ENCODE measurements around the gene CDK15. TPM values are rescaled to one million over a fixed set of nuclear protein-coding genes. Genes with fewer than 3 reads are reported as not detected.

CDK15 gene
- total and polyA plus RNA-seq, 4 donors: 0.22 to 0.55 (median 0.40) TPM

DNA sequence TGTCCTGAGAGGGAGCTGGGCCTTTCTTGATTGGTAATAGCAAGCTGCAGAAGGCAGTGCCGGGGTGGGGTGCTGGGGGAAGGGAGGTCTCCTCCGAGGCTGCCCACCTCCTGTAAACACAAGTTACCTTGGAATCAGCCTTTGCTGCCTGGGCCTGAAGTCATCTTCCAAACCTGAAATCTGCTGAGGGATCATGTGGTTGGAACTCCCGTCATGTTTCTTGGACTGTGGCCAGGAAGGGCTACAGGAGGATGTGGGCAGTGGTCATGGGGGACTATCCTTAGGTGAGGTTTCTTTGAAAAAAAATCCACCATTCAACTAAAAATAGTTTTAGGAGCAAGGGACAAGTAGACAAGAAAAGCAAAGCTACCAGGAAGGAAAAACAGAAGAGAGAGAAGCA, 74.2 kb downstream of the CDK15 start:
- Histone ChIP-seq H3K27ac (ENCODE audit: low read depth, low read length) (no peak overlapping the region), H3K27me3 (ENCODE audit: control insufficient read depth, insufficient read depth, low read length) (peaks cover 6% of the 10 kb centered on the region), H3K4me3 (ENCODE audit: low read depth, low read length) (no peak overlapping the region), H3K4me1 (ENCODE audit: control insufficient read depth, insufficient read depth, low read length) (peaks cover 17% of the 10 kb centered on the region), H3K9me3 (ENCODE audit: control insufficient read depth, insufficient read depth, low read length) (no peaks in the 10 kb centered on the region), H3K36me3 (ENCODE audit: control insufficient read depth, insufficient read depth, low read length) (no peaks in the 10 kb centered on the region)
- DNase-seq (ENCODE audit: low read depth in 4 of 6, low spot score in 6 of 6): no peak
- no CpG with 5 or more reads among the region's 3 CpGs for WGBS (ENCODE audit: insufficient coverage)

DNA sequence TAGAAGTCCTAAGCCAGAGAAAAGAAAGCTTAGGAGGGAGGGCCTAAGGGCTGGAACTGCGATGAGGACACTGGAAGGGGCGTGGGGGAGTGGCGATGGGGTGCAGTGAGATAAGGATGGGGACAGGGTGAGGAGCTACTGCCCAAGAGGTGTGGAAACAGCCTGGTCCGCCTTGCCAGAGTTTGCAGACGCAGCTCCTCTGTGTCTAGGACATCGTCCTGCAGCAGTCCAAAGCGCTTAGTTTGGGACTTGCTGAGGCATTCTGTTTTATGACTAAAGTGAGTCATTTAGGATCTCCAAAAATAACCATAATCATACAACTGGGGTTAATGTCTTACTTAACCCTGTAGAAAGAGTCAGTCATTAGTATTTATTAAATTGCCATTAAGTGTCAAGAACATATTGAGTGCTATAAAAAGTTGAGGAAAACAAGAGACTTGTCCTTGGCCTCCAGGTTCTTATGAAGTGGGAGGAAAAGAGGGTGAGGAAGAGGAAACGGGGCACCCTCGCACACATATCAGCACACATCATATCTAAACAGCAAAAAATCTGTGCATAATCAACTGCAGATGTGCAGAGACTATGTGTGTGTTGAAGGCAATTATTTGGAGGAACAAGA, 74.8 kb downstream of the CDK15 start:
- Histone ChIP-seq H3K36me3 (ENCODE audit: control insufficient read depth, insufficient read depth, low read length) (no peaks in the 10 kb centered on the region), H3K4me1 (ENCODE audit: control insufficient read depth, insufficient read depth, low read length) (peaks cover 17% of the 10 kb centered on the region), H3K9me3 (ENCODE audit: control insufficient read depth, insufficient read depth, low read length) (no peaks in the 10 kb centered on the region), H3K27ac (ENCODE audit: low read depth, low read length) (no peak overlapping the region), H3K27me3 (ENCODE audit: control insufficient read depth, insufficient read depth, low read length) (peaks cover 6% of the 10 kb centered on the region), H3K4me3 (ENCODE audit: low read depth, low read length) (no peak overlapping the region)
- WGBS (ENCODE audit: insufficient coverage): 81% methylated on average over 5 of the region's 9 CpGs
- DNase-seq (ENCODE audit: low read depth in 4 of 6, low spot score in 6 of 6): no peak

DNA sequence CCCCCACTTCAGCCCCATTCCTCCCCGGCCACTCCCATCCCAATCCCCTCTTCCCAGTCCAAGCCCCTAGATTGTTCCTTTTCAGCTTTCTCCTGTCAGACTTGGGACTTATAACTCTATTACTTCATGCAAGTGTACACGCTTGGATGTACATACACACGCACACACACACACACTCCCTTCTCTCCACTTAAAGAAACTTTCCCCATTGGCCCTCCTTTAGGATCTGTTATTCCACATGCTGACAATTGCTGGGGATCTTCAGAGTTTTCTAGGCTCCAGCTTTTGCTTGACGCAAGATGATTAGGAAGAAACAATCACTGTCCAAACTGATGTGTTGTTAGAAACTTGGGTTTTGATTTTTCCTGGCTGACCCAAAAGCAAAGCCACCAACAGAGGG, 75.4 kb downstream of the CDK15 start:
- Histone ChIP-seq H3K4me3 (ENCODE audit: low read depth, low read length) (no peak overlapping the region), H3K4me1 (ENCODE audit: control insufficient read depth, insufficient read depth, low read length) (peaks cover 17% of the 10 kb centered on the region), H3K9me3 (ENCODE audit: control insufficient read depth, insufficient read depth, low read length) (no peaks in the 10 kb centered on the region), H3K27ac (ENCODE audit: low read depth, low read length) (no peak overlapping the region), H3K36me3 (ENCODE audit: control insufficient read depth, insufficient read depth, low read length) (no peaks in the 10 kb centered on the region), H3K27me3 (ENCODE audit: control insufficient read depth, insufficient read depth, low read length) (peaks cover 6% of the 10 kb centered on the region)
- 85% methylated on average over 4 of the region's 4 CpGs for WGBS (ENCODE audit: insufficient coverage)
- DNase-seq (ENCODE audit: low read depth in 4 of 6, low spot score in 6 of 6): no peak

DNA sequence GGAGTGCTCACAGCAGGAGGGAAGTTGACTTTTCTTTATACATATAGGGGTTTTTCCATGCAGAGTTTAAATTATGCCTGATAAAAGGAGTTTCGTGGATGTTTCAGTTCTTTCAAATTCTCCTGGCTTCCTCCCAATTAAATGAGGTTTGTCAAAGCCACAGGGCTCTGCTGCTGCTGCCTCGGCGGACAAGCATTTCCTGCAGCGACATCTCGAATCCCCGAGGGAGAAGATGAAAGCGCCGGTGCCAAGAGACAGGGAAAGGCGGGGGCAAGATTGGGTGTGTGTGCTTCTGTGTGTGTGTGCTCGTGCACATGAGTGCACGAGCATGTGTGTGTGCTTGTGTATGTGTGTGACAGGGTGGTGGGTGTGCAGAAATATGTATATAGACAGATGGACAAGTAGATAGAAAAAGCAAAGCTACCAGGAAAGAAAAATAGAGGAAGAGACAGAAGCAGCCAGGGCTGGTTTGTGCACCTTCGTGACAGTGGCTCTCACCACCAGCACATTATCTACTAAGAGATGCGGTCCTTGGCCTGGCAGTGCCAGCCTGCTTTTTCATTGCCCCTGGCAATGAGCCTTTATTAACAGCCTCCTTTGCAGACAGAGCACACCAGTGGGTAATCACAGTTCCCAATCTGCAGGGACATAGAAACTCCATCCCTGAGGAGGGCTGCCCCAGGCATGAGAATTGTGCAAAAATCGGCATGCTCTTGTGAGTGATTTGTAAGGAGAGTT, 76.2 kb downstream of the CDK15 start:
- peaks cover 6% of the 10 kb centered on the region for H3K27me3 ChIP-seq (ENCODE audit: control insufficient read depth, insufficient read depth, low read length)
- H3K36me3 ChIP-seq (ENCODE audit: control insufficient read depth, insufficient read depth, low read length): no peaks in the 10 kb centered on the region
- DNase-seq (ENCODE audit: low read depth in 4 of 6, low spot score in 6 of 6): peak in 2 of 6 donors; percentile 52 to 67
- no peaks in the 10 kb centered on the region for H3K9me3 ChIP-seq (ENCODE audit: control insufficient read depth, insufficient read depth, low read length)
- H3K27ac ChIP-seq (ENCODE audit: low read depth, low read length): no peak overlapping the region
- H3K4me3 ChIP-seq (ENCODE audit: low read depth, low read length): no peak overlapping the region
- H3K4me1 ChIP-seq (ENCODE audit: control insufficient read depth, insufficient read depth, low read length): peaks cover 17% of the 10 kb centered on the region
- 6% methylated on average over 11 of the region's 14 CpGs for WGBS (ENCODE audit: insufficient coverage)

DNA sequence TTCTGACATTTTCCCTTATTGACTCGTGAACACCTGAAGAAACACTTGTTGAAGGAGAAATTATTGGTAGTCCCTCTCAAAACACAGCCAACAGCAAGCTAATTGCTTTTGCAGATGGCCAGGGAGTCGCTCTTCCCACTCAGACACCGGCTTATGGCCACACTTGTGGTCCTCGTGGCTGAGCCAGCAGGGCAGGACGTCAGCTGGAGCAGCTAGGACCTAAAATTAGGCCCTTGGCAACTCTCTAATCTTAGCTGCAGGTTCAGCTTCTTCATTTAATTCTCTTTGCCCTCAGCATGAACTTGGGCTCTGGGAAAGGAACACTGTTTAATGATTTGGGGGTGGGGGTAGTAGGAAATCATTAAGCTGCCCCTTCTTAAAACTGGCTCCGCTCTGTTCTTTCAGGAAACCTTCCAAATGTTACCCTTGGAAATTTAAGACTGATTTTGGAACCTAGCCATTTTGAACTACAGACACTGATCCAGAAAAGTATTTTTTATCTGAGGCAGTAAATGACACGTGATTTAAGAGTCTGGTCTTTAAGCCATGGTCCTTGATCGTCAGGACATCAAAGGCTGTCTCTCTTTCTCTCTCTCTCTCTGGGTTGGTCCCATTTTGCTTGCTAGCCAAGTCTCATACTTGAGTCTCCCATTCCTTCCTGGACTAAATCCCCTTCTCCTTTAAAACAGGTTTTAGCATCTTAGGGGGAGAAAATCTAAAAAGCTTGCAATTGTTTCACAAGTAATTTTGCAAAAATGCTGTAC, 77.5 kb downstream of the CDK15 start:
- WGBS (ENCODE audit: insufficient coverage): 44% methylated on average over 5 of the region's 8 CpGs
- H3K4me1 ChIP-seq (ENCODE audit: control insufficient read depth, insufficient read depth, low read length): peaks cover 17% of the 10 kb centered on the region
- peak overlapping the region; percentile 64 for H3K27ac ChIP-seq (ENCODE audit: low read depth, low read length)
- no peaks in the 10 kb centered on the region for H3K36me3 ChIP-seq (ENCODE audit: control insufficient read depth, insufficient read depth, low read length)
- no peaks in the 10 kb centered on the region for H3K9me3 ChIP-seq (ENCODE audit: control insufficient read depth, insufficient read depth, low read length)
- peaks cover 10% of the 10 kb centered on the region for H3K27me3 ChIP-seq (ENCODE audit: control insufficient read depth, insufficient read depth, low read length)
- DNase-seq (ENCODE audit: low read depth in 4 of 6, low spot score in 6 of 6): peak in 2 of 6 donors; percentile 55 to 67
- H3K4me3 ChIP-seq (ENCODE audit: low read depth, low read length): no peak overlapping the region

DNA sequence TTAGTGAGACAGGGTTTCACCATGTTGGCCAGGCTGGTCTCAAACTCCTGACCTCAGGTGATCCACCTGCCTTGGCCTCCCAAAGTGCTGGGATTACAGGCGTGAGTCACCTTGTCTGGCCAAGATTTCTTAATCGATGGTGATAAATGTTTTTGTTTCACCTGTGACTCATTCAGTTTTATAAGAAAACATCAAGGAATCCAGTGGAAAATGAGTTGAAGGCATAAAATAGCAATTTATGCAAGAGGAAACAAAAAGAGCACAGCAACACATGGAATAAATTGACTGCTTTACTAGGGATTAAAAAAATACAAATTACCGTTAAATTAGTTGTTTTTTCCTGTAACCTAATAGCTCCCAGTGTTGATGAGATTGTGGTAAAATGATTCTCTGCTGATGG, 80.2 kb downstream of the CDK15 start:
- Histone ChIP-seq H3K4me1 (ENCODE audit: control insufficient read depth, insufficient read depth, low read length) (peaks cover 13% of the 10 kb centered on the region), H3K27ac (ENCODE audit: low read depth, low read length) (no peak overlapping the region), H3K9me3 (ENCODE audit: control insufficient read depth, insufficient read depth, low read length) (no peaks in the 10 kb centered on the region), H3K4me3 (ENCODE audit: low read depth, low read length) (no peak overlapping the region), H3K36me3 (ENCODE audit: control insufficient read depth, insufficient read depth, low read length) (no peaks in the 10 kb centered on the region), H3K27me3 (ENCODE audit: control insufficient read depth, insufficient read depth, low read length) (peaks cover 8% of the 10 kb centered on the region)
- DNase-seq (ENCODE audit: low read depth in 4 of 6, low spot score in 6 of 6): no peak
- no CpG with 5 or more reads among the region's 3 CpGs for WGBS (ENCODE audit: insufficient coverage)

DNA sequence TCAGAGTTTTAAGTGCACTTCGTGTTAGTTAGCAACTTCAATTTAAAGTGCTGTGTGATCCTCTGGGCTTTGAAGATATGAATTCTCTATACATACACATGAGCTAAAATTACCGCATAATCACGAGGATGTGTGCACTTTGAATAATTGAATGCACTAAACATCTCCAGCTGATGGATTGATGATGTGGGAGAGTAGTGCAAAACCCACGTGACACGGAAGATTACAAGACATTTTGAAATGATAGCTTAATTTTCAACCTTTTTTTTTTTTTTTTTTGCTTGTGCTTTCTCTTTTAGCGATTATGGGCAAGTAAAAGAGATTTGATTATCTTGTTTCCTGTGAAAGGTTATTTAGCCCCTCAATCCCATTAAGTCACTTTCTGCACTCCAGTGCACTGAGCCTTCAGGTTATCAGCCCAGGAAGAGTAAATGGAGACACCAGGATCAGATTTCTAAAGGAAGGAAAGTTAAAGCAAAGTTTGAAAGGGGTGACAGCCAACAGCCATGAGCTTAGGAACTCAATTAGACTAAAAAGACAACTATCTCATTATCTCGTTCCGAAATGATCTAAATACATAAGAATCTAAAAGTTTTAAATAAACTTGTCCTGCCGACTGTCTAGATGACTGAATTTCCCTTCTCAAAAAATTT, 81.6 kb downstream of the CDK15 start:
- Histone ChIP-seq H3K4me1 (ENCODE audit: control insufficient read depth, insufficient read depth, low read length) (peaks cover 5% of the 10 kb centered on the region), H3K36me3 (ENCODE audit: control insufficient read depth, insufficient read depth, low read length) (no peaks in the 10 kb centered on the region), H3K9me3 (ENCODE audit: control insufficient read depth, insufficient read depth, low read length) (no peaks in the 10 kb centered on the region), H3K4me3 (ENCODE audit: low read depth, low read length) (peak overlapping the region; percentile 31), H3K27ac (ENCODE audit: low read depth, low read length) (no peak overlapping the region), H3K27me3 (ENCODE audit: control insufficient read depth, insufficient read depth, low read length) (peaks cover 6% of the 10 kb centered on the region)
- peak in 1 of 6 donors; percentile 41 for DNase-seq (ENCODE audit: low read depth in 4 of 6, low spot score in 6 of 6)
- WGBS (ENCODE audit: insufficient coverage): no CpG with 5 or more reads among the region's 9 CpGs

DNA sequence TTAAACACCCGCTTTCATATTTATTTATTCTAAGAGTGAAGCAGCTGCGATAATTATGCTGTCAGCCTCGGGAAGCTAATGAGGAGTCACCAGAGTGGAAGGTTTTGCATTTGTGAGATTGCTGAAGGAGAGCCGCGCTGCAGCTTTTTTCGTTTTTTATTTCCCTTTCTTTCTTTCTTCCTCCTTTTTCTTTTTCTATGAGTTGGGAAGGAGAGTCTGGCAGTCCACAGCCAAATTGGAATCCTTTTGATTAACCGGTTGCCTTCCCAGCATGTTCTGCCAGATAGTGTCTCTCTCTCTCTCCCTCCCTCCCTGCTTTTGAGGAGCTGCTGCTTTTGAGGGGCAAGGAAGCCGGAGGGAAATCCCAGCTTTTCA, 82.1 kb downstream of the CDK15 start:
- Histone ChIP-seq H3K9me3 (ENCODE audit: control insufficient read depth, insufficient read depth, low read length) (no peaks in the 10 kb centered on the region), H3K27me3 (ENCODE audit: control insufficient read depth, insufficient read depth, low read length) (peaks cover 6% of the 10 kb centered on the region), H3K4me3 (ENCODE audit: low read depth, low read length) (peak overlapping the region; percentile 31), H3K27ac (ENCODE audit: low read depth, low read length) (peak overlapping the region; percentile 48), H3K4me1 (ENCODE audit: control insufficient read depth, insufficient read depth, low read length) (peaks cover 4% of the 10 kb centered on the region), H3K36me3 (ENCODE audit: control insufficient read depth, insufficient read depth, low read length) (no peaks in the 10 kb centered on the region)
- no CpG with 5 or more reads among the region's 8 CpGs for WGBS (ENCODE audit: insufficient coverage)
- DNase-seq (ENCODE audit: low read depth in 4 of 6, low spot score in 6 of 6): peak in 2 of 6 donors; percentile 65 to 71

DNA sequence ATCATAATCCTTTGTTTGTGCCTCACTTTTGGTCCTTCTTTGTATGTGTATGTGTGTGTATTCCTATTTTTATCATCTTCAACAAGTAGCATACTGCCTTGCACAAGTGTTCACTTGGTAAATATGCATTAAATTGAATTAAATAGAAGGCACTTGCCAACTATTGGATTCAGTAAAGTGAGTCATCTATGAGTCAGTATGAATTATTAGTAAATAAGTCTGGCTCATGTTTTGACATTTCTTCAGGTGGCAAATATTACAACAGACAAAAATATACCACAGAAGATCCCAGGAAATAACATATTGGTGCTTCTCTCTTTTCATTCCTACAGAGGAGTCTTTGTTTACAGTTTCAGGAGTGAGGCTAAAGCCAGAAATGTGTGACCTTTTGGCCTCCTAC, 84.1 kb downstream of the CDK15 start:
- H3K36me3 ChIP-seq (ENCODE audit: control insufficient read depth, insufficient read depth, low read length): no peaks in the 10 kb centered on the region
- no peaks in the 10 kb centered on the region for H3K4me1 ChIP-seq (ENCODE audit: control insufficient read depth, insufficient read depth, low read length)
- H3K27ac ChIP-seq (ENCODE audit: low read depth, low read length): no peak overlapping the region
- H3K9me3 ChIP-seq (ENCODE audit: control insufficient read depth, insufficient read depth, low read length): no peaks in the 10 kb centered on the region
- peaks cover 6% of the 10 kb centered on the region for H3K27me3 ChIP-seq (ENCODE audit: control insufficient read depth, insufficient read depth, low read length)
- no peak for DNase-seq (ENCODE audit: low read depth in 4 of 6, low spot score in 6 of 6)
- no peak overlapping the region for H3K4me3 ChIP-seq (ENCODE audit: low read depth, low read length)

Measured in spinal cord (tissue), 10 donors.